DMS114 treated with DMSO at 0.1 percent for 48 hours (cell line): ENCODE data around the gene MACROH2A2.
"Not testable (repeated sequence)": the region's sequence is repeated elsewhere in the genome, so short reads cannot be mapped to it uniquely, and the experiment has no call there.

Experiments
- DNase-seq: peaks from one replicate; lab custom pipeline; 2025; ENCODE audit not compliant: unreplicated experiment; lab: John Stamatoyannopoulos, UW

The MACROH2A2 gene

DNA sequence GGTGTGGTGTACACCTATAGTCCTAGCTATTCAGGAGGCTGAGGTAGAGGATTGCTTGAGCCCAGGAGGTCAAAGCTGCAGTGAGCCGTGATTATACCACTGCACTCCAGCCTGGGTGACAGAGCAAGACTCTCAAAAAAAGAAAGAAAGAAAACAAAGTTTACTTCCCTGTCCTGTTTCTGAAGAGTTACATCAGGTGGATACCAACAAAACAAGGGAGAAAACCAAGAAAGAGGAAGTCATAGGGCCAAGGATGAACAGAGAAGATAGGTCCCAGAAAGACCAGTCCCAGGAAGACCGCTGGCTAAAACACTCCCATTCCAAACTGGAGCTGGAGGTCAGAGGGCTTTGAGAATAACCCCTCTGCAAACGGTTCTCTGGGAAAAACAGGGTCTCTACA, 13.5 kb downstream of the MACROH2A2 start:
- DNase-seq, result no peak

GRCh38 chr10:70067586-70067985, 14.9 kb downstream of the MACROH2A2 start:
- no peak for DNase-seq

DNA sequence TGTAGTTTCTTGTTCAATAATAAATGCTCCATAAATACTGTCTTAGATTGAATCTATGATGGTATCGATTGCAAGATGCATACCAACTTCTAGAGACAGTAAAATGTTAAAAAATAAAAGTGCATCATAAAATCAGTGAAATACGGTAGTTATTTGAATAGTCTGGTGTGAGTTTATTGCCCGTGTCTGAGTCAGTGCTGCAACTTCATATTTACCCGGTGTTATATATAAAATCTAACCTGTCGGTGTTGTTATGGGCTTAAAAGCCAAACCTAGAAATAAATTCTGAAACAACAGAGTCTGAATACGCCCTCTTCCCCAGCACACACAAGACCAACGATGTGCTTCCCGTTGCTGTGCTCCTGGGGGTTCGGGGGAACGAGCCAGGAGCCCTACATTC, 16.3 kb downstream of the MACROH2A2 start:
- DNase-seq, result no peak

DNA sequence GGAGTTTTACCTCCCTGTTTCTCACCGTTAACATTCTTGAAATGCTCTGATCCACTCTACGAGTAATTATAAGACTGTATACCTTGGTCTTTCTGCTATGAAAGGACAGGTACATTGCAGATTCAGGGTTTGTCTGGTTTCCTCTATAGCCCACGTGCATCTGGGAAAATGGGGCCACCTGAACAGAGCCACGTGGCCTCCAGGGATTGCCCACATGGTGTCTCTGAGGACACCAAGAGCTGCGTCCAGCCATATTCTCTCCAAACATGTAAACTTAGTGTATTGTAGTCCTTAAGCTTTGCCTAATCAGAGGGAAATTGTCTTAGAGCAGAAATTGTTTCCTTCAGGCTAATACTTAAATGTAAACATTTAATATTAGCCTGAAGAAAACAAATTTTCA, 16.7 kb downstream of the MACROH2A2 start:
- no peak for DNase-seq

DNA sequence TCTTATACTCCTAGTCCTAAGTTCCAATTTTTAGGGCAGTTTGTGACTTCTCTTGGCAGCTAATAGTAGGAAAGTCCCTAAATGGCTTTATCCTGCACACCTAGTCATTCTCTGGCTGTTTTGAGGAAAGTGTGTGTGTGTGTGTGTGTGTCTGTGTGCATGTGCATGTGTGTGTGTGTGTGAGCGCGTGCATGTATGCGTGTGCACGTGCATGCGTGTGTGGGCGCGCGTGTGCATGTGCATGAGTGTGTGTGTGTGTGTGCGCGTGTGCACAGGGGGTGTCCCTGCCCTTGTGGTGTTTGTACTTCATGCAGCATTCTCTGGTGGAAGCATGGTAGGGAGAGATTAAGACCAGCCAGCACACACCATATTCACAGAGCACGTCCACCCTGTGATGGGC, 18.2 kb downstream of the MACROH2A2 start:
- no peak for DNase-seq

DNA sequence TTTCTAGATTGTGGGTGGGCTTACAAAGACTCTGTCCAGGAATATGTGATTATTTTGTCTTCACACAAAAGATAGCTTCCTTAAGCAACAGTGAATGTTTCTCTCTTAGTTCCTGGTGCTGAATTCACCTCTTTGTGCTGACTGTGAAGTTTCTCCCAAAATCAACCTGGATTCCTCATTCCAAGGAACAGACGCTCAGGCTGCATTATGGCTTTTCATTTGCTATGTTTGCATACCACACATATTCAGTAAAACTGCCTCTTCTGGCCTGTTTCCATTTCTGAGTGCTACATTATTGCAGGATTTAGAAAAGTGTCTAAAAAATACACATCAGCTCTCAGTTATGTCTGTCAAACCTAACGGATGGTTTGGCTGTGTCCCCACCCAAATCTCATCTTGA, 21.5 kb downstream of the MACROH2A2 start:
- DNase-seq, result no peak

DNA sequence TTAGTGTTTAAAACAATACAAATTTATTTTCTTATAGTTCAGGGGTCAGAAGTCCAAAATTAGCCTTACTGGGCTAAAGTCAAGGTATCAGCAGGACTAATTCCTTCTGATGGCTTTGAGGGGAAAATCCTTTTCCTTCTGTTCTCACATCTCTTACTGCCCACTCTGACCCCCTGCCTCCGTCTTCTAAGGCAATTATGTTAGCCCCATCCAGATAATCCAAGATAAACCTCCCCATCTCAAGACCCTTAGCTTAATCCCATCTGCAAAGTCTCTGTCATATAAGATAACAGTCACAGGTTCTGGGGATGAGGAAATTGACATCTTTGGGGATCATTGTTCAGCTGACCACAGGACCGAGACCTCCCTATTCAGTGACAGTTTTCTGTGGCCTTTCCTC, 22.3 kb downstream of the MACROH2A2 start:
- DNase-seq, result no peak

GRCh38 chr10:70078329-70078728, 25.7 kb downstream of the MACROH2A2 start:
- no peak for DNase-seq

GRCh38 chr10:70078937-70079336, 26.3 kb downstream of the MACROH2A2 start:
- DNase-seq, result no peak

DNA sequence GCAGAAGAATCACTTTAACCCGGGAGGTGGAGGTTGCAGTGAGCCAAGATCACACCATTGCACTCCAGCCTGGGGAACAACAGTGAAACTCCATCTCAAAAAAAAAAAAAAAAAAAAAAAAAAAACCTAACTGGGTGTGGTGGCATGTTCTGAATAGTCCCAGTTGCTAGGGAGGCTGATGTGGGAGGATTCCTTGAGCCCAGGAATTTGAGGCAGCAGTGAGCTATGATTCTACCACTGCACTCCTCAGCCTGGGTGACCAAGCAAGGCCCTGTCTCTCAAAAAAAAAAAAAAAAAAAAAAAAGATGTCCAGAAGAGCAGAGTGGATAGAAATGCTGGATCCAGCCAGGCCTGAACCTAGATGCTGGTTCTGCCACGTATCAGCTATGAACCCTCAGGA, 28.1 kb downstream of the MACROH2A2 start:
- DNase-seq, result not testable (repeated sequence)

DNA sequence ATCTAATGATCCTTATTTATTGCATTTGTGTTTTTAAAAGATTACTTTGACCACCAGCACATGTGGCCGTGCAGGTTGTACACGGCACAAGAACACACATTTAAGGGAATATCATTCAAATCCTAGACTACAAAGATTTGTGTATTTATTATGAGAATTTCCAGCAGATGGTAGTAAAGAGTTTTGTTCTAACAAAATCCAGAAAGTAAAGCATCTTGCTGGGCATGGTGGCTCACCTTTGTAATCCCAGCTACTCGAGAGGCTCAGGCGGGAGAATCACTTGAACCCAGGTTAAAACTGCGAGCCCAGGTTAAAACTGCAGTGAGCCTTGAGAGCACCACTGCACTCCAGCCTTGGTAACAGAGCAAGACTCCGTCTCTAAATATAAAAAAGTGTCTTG, 31.5 kb downstream of the MACROH2A2 start:
- DNase-seq, result peak; percentile 2

GRCh38 chr10:70085975-70086613, 33.4 kb downstream of the MACROH2A2 start:
- DNase-seq, result no peak

GRCh38 chr10:70087616-70088307, 35.1 kb downstream of the MACROH2A2 start:
- DNase-seq, result no peak

DNA sequence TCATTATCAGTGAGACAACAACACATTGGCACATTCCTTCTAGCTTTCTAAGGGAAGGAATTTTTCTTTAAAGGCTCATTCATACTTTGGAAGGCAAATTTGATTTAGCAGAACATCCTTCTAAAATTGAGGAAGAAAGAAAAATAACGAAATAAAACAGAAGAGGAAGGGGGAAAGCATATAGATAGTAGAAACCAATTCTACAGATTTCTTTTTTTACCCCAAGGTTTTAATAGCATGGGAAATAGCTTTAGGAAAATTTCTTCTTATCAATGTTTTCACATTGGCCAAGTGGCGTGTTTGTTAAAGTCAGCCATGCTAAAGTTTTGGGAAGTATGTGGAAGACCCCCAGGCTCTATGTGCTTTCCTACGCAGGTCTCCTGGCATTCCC, 35.7 kb downstream of the MACROH2A2 start:
- DNase-seq, result no peak

GRCh38 chr10:70090013-70090412, 37.4 kb downstream of the MACROH2A2 start:
- DNase-seq, result no peak

GRCh38 chr10:70090951-70091350, 38.3 kb downstream of the MACROH2A2 start:
- no peak for DNase-seq

- no peak for DNase-seq
These were observed 39.7 kb downstream of the MACROH2A2 start for GRCh38 chr10:70092389-70092718.

GRCh38 chr10:70093335-70093944, 40.8 kb downstream of the MACROH2A2 start:
- no peak for DNase-seq

GRCh38 chr10:70094250-70094649, 41.6 kb downstream of the MACROH2A2 start:
- DNase-seq, result no peak

- DNase-seq, result no peak
These were observed 43.5 kb downstream of the MACROH2A2 start for GRCh38 chr10:70096016-70096704.

GRCh38 chr10:70096705-70097420, 44.2 kb downstream of the MACROH2A2 start:
- DNase-seq, result no peak
